ENCODE data around the gene SAMD5. TPM values are rescaled to one million over a fixed set of nuclear protein-coding genes. Genes with fewer than 3 reads are reported as not detected.

The SAMD5 gene
- total RNA-seq, result 0.37 and 0.56 TPM in 2 replicates

DNA sequence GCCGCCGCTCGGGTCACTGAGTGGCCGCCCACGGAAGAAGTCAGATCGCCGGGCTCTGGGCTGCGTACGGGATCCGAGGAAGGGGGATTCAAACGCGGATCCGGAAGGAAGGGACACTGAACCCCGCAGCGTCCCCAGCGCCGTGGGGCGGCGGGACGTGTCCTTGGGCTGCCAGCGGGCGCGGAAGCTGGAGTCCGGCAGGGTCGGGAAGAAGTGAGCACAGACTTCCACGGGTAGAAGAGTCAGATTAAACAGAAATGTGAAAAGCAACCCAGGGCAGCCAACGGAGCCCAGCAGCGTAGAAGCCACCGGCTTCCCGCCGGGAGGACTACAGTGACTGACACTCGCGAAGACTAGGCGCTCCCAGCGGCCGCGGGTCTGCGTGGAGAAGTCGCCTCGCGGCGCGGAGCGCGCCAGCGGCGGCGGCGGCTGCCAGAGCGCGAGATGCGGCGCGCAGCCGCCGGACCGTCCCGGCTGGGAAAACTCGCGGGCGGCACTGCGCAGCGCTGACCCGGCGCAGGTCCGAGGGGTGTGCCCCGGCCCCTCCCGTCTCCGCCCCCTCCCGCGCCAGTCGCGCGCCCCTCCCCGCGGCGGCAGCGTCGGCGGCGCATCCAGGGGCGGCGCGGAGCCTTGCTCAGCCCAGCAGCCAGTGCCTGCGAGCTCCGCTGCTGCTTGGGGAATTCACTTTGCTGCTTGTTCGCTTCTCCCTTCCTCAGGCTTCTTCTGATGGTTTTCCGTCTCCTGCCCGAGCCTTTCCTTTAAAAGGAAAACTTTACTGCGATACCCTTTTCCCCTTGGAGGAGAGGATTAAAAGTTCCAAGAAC is at the start of gene SAMD5:
Gene SAMD5, plus strand, starts transcription at position 649 of the 824 bp plus-strand sequence. CDS start 239 bp downstream, outside the sequence.

Data from airway epithelial cell (primary cell).